ENCODE results near the gene SCIN. TPM values are rescaled to one million over a fixed set of nuclear protein-coding genes. Genes with fewer than 3 reads are reported as not detected.

Gene SCIN
- total and polyA plus RNA-seq, 2 donors (not counting 1 experiment from before 2014, with no cell fraction given), result 0.49 to 0.97 TPM

GRCh38 chr7:12633582-12633981, 63.1 kb downstream of the SCIN start:
- Histone ChIP-seq H3K4me3 (ENCODE audit: control extremely low read depth in 1 of 5, extremely low read depth in 1 of 5, insufficient read depth in 1 of 5, low read depth in 2 of 5, low read length in 4 of 5) (no peak overlapping the region), H2AFZ (ENCODE audit: insufficient read depth, low read depth, low read length, poor library complexity, severe bottlenecking) (peak overlapping the region; percentile 1), H4K20me1 (ENCODE audit: control insufficient read depth, insufficient read depth, low read length, poor library complexity, severe bottlenecking) (no peaks in the 10 kb centered on the region), H3K4me2 (replicated peaks; ENCODE audit: low read depth, low read length, poor library complexity, severe bottlenecking) (no peak overlapping the region), H3K9me3 (ENCODE audit: control extremely low read depth in 1 of 3, control insufficient read depth in 2 of 3, insufficient read depth in 1 of 3, low read length in 2 of 3) (no peaks in the 10 kb centered on the region), H3K27me3 (replicated peaks in 1 of 4; ENCODE audit: control extremely low read depth in 1 of 4, control insufficient read depth in 3 of 4, insufficient read depth in 4 of 4, low read length in 3 of 4) (no peaks in the 10 kb centered on the region), H3K79me2 (ENCODE audit: control insufficient read depth, insufficient read depth, low read length) (no peaks in the 10 kb centered on the region), H3K4me1 (ENCODE audit: control insufficient read depth in 2 of 2, insufficient read depth in 2 of 2, low read length in 2 of 2) (peaks cover 9 to 14% of the 10 kb centered on the region in 2 donors), H3K36me3 (replicated peaks in 1 of 2; ENCODE audit: control extremely low read depth in 1 of 2, control insufficient read depth in 1 of 2, extremely low read depth in 1 of 2, insufficient read depth in 2 of 2, low read length in 1 of 2) (no peaks in the 10 kb centered on the region), H3K27ac (ENCODE audit: low read length in 2 of 2) (no peak overlapping the region), H3K9ac (ENCODE audit: low read length) (no peak overlapping the region)
- DNase-seq (no peak), ATAC-seq (ENCODE audit: low read depth) (no peak)
- Mint-ChIP-seq H3K27me3 (peaks cover 9% of the 10 kb centered on the region), H3K9me3 (ENCODE audit: insufficient read depth) (no peaks in the 10 kb centered on the region), H3K4me3 (no peak overlapping the region), H3K27ac (no peak overlapping the region), H3K4me1 (peaks cover 15% of the 10 kb centered on the region)
- CTCF ChIA-PET, result no interaction called here
- WGBS (ENCODE audit: insufficient coverage), result no CpG with 5 or more reads among the region's 4 CpGs
- POLR2A ChIA-PET, result no interaction called here
- intact Hi-C loops (cut with micrococcal nuclease), result no loop called here
- TF ChIP-seq EZH2 (IDR thresholded peaks at IDR 0.05; ENCODE audit: borderline replicate concordance, insufficient read depth, low read depth, low read length, poor library complexity, severe bottlenecking) (no peak), CTCF (IDR thresholded peaks at IDR 0.05) (no peak)

GRCh38 chr7:12635830-12636229, 65.3 kb downstream of the SCIN start:
- ChIA-PET POLR2A (no interaction called here), CTCF (interaction anchor here (0.6 to 2.0 kb wide), 11 partner anchors 10 to 626 kb away, joined by 3 to 19 read pairs (median 6); partner anchors contain the start of gene ARL4A)
- no peaks in the 10 kb centered on the region for H3K9me3 Mint-ChIP-seq (ENCODE audit: insufficient read depth)
- Histone ChIP-seq H3K36me3 (replicated peaks in 1 of 2; ENCODE audit: control extremely low read depth in 1 of 2, control insufficient read depth in 1 of 2, extremely low read depth in 1 of 2, insufficient read depth in 2 of 2, low read length in 1 of 2) (no peaks in the 10 kb centered on the region), H3K4me1 (ENCODE audit: control insufficient read depth in 2 of 2, insufficient read depth in 2 of 2, low read length in 2 of 2) (peaks cover 14 to 22% of the 10 kb centered on the region in 2 donors), H2AFZ (ENCODE audit: insufficient read depth, low read depth, low read length, poor library complexity, severe bottlenecking) (peak overlapping the region; percentile 82), H4K20me1 (ENCODE audit: control insufficient read depth, insufficient read depth, low read length, poor library complexity, severe bottlenecking) (no peaks in the 10 kb centered on the region), H3K27ac (ENCODE audit: low read length in 2 of 2) (peak overlapping the region in 1 of 2 donors; percentile 53), H3K27me3 (replicated peaks in 1 of 4; ENCODE audit: control extremely low read depth in 1 of 4, control insufficient read depth in 3 of 4, insufficient read depth in 4 of 4, low read length in 3 of 4) (no peaks in the 10 kb centered on the region), H3K4me2 (replicated peaks; ENCODE audit: low read depth, low read length, poor library complexity, severe bottlenecking) (peak overlapping the region; percentile 66), H3K9me3 (ENCODE audit: control extremely low read depth in 1 of 3, control insufficient read depth in 2 of 3, insufficient read depth in 1 of 3, low read length in 2 of 3) (no peaks in the 10 kb centered on the region), H3K4me3 (ENCODE audit: control extremely low read depth in 1 of 5, extremely low read depth in 1 of 5, insufficient read depth in 1 of 5, low read depth in 2 of 5, low read length in 4 of 5) (peak overlapping the region; percentile 23 to 55 (median 34)), H3K79me2 (ENCODE audit: control insufficient read depth, insufficient read depth, low read length) (no peaks in the 10 kb centered on the region), H3K9ac (ENCODE audit: low read length) (peak overlapping the region; percentile 53)
- DNase-seq, result peak; percentile 58
- peak; percentile 57 for ATAC-seq (ENCODE audit: low read depth)
- H3K27me3 Mint-ChIP-seq, result peaks cover 9% of the 10 kb centered on the region
- H3K27ac Mint-ChIP-seq, result peak overlapping the region; percentile 62
- TF ChIP-seq CTCF (IDR thresholded peaks at IDR 0.05) (no peak), EZH2 (IDR thresholded peaks at IDR 0.05; ENCODE audit: borderline replicate concordance, insufficient read depth, low read depth, low read length, poor library complexity, severe bottlenecking) (no peak)
- H3K4me3 Mint-ChIP-seq, result peak overlapping the region; percentile 78
- intact Hi-C loops (cut with micrococcal nuclease), result no loop called here
- peaks cover 21% of the 10 kb centered on the region for H3K4me1 Mint-ChIP-seq
- 0% methylated on average over 3 of the region's 6 CpGs for WGBS (ENCODE audit: insufficient coverage)
